GM19043 (cell line): ENCODE data around the gene IQSEC1.
"Not testable (repeated sequence)": the region's sequence is repeated elsewhere in the genome, so short reads cannot be mapped to it uniquely, and the experiment has no call there.

Experiments
- ATAC-seq: cut with Tn5 transposase; IDR thresholded peaks from one replicate; pipeline ENCODE4 v1.9.1; 2021; ENCODE audit warnings: low read depth; ENCODE audit not compliant: unreplicated experiment

Gene IQSEC1

DNA sequence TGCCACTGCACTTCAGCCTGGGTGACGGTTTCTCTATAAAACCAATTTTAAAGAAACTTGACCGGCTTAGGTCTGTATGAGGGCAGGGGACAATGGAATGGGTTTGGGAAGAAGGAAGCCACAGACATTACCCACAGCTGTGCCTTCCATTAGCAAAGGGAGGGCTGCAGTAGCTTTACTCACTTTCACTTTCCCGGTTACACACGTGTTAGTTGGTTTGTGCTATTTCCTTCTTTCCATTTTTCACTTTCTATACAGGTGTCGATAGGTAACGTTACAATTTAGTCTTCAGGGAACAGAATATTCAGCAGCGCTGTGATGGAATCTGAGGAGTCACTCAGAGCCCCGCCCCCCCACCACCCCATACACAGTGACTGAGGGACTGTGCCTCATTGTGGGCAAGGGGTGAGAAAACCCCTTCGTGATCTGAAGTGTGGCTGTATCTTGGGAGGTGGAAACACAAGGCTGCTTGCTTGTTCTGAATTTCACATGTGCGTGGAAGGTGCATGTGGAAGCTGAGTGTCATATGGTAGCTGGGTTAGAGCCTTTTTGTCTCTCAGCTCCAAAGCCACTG is 187.0 kb downstream of the IQSEC1 start:
- peak; percentile 44 for ATAC-seq

DNA sequence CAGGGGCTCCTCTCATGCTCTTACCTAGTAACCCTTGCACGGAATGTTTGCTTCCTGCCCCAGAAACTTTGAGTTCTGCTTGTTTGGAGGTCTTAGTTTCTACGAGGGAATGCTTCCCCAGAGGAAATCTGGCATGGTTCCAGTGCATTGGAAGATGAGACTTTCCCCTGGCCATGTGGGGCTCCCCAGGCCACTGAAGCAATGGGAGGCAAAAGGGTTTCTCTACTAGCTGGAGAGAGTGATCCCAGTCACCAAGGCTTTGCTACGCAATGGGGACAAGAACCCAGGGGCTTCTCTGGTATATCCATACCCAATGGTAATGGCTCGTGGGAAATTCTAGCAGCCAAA is 187.7 kb downstream of the IQSEC1 start:
- ATAC-seq, result no peak

DNA sequence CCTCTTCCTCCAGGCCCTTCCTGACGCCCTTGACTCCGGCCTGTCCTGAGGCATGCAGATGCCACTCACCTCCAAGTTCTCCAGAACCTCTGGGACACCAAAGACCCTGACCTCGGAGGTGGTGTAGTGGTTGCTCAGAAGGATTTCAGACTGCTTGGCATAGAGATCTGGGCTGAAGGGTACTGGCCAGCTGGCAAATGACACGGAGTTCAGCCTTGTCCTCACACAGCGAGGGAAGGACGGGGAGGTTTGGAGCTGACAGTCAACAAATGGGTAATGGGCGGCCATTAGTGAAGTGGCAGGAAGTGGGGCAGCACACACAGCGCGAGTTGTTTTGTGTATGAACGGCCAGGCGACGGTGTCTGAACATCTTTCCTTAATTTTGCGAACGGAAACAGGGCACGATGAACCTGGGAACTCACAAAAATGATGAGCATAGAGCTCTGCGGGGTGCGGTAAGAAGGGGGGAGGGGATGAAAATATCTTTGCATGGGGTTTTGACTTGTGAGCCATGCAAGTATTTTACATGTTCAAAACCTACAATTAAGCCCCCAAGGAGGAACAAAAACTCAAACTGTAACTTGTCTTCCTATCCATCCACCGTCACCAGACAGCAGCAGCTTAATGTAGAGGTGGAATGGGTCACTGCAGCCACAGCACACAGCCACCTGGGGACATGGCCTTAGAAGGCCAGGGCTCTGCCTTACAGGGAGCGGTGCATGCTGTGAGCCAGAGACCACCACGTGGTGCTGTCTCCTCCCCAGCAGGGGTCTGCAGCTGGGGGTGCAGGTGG is 188.2 kb downstream of the IQSEC1 start:
- no peak for ATAC-seq

DNA sequence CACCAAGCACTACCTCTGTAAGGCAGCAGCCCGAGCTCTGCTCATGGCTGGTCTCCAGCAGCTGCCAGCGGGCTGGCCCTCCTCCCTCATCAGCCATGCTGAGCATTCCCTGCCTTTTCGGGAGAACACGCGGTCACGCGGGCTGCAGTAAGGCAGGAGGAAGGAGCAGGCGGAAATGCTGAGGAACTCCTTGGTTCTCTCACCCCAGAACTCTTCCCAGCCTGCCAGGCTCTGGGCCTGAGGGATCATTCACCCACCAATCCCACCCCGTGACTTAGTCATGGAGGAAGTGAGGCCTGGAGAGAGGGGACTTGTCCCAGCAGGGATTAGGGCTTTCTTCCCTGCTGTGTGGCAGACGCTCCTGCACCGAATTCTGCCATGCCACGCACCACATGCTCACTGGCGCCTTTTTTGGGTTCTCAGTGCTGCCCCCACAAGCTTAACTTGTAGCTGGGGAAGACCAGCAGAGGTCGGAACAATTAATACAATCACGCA is 189.0 kb downstream of the IQSEC1 start:
- ATAC-seq, result no peak

DNA sequence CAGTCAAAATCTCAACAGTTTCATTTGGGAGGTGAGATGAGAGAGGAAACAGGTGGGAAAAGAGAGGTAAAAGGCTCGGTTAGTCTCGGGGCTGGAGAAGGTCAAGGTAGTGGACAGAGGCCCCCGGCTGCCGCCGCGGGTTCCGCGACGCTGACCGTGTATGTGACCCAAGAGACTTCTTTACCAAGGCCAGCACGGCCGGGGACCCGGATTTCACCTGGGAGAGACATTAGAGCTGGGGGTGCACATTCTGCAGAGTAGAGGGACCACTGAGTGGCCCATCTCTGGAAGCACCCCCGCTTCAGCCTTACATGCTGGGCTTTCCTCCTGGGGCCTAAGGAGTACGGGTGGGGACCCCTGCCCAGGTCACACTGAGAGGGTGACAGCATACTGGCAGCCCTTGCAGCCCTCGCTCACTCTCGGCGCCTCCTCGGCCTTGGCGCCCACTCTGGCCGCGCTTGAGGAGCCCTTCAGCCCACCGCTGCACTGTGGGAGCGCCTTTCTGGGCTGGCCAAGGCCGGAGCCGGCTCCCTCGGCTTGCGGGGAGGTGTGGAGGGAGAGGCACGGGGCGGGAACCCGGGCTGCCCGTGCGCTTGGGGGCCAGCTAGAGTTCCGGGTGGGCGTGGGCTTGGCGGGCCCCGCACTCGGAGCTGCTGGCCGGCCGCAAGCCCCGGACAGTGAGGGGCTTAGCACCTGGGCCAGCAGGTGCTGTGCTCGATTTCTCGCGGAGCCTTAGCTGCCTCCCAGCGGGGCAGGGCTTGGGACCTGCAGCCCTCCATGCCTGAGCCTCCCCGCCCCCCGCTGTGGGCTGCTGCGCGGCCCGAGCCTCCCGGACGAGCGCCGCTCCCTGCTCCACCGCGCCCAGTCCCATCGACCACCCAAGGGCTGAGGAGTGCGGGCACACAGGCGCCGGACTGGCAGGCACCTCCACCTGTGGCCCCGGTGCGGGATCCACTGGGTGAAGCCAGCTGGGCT is 190.6 kb downstream of the IQSEC1 start:
- ATAC-seq, result no peak

DNA sequence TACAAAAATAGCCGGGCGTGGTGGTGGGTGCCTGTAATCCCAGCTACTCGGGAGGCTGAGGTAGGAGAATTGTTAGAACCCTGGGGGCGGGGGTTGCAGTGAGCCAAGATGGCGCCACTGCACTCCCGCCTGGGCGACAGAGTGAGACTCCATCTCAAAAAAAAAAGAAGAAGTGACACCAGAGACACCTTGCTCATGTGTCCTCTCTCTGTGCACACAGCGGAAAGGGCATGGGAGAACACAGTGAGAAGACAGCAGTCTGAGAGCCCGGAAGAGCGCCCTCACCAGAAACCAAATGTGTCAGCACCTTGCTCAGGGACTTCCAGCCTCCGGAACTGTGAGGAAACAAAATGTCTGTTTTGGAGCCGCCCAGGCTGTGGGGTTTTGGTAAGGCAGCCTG is 191.4 kb downstream of the IQSEC1 start:
- ATAC-seq, result peak; percentile 47

DNA sequence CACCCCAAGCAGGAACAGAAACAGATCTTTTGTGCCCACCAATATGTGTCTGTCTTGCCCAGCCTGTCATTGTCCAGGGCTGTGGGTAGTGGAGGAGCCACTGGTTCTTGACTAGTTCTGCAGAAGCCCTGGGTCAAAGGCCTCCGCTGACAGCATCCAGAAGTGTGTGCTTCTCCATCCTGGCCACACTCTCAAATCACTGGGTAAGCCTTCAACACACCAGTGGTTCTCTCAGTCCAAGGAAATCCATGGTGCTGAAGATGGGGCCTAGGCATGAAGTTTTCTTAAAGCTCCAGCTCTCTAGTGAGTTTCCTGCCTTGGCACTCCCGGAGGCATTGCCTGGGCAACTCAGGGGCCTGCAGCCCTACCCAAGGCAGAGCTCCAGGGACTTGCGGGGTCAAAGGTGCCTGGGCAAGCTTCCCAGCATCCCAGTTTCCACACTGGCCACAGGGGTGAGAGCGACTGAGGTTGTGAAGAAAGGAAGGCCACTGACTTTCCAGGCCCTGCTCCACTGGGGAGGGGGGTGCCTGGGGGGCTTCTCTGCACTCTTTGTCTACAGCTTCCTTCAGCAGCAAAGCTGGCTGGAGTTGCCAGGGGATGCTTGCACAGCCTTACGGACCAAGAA is 193.9 kb downstream of the IQSEC1 start:
- ATAC-seq, result no peak

DNA sequence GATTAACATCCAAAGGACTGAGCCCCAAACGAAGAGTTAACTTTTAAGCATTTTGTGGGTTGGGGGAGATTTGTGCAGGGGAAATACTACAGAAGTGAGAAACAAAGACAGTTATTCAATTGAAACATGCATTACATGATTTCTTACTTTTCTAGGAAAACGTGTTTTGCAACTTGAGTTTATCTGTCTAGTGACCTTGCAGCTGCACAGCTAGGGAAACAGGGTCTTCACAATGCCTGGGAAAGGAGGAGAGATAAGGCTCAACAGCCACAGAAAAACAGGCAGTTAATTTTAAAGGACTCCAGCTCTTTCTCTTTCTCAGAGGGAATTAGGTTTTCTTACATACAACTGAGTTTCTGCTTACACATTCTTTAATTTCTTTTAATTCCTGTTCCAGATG is 194.5 kb downstream of the IQSEC1 start:
- not testable (repeated sequence) for ATAC-seq

DNA sequence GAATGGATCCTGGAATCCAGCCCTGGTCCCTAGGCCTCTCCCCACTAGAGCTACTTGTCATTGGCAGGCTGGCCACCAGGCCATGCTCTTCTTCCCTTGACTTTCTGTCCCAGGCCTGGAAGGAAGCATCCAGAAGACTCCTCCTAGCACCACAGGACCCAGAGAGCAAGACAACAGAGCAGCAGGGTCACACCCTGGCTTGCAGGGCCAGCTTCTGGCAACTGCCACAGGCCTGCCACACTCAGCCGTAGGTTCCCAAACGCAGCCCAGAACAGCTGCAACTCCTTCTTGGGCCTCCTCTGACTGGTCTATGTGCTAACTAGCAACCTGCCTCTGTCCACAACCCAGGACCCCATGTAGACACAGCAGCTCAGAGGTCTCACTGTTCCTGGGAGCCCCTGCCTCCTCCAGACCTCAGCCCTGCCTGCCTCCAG is 195.1 kb downstream of the IQSEC1 start:
- ATAC-seq, result no peak

DNA sequence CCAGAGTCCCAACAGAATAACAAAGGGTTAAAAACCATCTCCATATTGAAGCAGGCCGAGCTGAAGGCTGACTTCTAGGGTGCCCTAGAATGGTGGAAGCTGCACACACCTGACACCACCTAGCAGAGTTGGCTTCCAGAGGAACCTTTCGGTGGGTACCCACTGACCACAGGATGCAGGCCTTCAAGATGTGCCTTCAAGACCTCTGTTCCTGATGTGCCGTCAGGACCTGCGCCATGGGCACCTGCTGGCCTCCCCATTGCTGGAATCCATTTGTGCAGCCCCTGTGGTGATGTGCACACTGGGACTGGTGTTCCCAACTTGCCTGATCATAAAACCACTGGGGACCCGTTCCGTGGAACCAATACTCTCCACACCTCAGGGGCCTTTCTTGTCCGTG is 196.2 kb downstream of the IQSEC1 start:
- ATAC-seq, result no peak

DNA sequence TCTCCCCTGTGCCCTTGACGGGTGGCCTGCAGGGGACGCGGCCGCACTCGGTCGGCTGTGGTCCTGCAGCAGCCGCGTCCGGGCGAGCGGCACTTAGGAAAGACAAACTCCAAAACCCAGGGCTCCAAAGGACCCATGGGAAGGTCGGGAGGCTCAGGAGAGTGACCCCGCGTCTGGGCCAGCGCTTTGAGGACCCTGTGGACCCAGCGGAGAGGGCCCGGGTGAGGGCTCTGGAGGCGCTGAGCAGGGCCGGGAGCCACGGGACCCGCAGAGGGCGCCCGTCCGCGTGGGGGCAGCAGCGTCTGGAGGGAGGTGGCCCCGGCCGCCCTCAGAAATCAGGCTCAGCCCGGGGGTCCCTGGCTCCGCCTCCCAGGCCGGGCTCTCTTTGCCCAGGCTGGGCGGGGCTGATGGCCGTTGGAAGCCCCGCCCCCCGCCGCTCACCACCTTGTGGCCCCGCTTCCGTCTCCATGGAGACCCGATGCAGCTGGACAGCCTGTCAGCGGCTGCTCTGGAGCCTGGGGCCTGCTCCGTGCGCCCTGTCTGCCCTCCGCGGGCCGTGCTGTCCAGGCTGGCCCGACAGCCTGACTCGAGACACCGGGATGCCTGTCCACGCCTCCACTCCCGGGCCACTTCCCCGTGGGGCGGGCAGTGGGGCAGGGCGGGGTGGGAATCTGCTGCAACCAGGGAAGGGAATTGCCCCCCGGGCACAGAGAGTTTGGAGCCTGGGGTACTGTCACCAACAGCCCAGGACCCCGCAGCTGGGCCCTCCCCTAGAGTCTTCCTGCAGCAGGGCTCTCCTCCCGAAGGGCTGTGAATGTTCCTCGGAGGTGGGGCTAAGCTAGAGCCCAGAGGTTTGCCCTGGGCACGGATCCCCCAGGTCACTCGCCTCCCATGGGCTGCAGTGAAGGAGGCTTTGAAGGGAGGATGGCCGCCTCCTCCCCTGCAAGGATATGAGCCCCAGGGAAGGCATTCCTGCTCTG is 197.1 kb downstream of the IQSEC1 start:
- ATAC-seq, result peak; percentile 68

DNA sequence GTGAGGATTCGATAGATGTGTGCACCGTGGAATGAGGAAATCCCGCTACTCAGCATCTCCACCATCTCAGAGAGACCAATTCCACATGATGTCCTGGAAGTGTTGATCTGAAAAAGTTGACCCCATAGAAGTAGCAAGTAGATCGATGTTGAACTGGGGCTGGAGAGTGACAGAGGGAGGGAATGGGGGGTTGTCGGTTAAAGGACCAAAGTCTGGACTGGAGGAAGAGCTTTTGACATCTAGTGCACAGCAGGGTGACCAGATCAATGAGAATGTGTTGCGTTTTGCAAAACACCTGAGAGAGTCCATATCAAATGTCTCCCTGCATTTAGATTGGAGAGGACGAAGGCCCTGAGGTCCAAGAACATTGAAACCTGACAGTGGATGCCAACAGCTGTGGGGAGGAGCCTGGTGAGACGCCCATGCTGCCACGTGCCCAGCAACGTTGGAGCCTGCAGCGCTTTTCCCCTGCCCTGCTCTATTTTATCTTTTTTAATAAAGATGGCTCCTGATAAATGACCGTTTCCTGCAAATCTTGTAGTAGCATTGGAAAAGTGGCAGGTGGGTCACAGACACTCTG is 201.7 kb downstream of the IQSEC1 start:
- ATAC-seq, result no peak

DNA sequence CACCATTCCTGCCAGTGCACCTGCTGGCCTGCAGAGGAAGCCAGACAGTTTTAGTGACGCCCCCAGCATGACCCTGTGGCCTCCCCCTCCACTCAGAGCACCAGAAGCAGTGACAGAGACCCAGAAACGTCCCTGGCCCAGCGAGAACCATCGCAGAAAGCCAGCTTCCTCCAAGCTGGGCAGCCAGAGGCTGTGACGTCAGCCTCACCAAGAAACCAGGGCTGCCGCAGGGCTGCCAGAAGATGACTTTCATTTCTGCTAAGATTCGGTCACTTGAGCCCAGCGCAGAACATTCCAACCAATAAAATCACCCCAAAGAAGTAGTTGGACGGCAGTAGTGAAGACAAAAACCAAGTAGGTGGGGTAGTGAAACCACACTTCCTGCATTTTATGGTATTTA is 202.3 kb downstream of the IQSEC1 start:
- ATAC-seq, result no peak

DNA sequence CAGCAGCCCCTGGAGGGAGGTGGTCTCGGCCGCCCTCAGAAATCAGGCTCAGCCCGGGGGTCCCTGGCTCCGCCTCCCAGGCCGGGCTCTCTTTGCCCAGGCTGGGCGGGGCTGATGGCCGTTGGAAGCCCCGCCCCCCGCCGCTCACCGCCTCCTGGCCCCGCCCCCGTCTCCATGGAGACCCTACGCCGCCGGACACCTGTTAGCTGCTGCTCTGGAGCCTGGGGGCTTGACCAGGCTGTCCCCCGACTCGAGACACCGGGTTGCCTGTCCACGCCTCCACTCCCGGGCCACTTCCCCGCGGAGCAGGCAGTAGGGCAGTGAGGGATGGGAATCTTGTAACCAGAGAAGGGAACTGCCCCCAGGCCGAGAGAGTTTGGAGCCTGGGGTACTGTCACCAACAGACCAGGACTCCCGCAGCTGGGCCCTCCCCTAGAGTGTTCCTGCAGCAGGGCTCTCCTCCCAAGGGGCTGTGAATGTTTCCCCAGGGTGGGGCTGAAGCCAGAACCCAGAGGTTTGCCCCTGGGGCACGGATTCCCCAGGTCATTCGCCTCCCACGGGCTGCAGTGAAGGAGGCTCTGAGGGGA is 204.1 kb downstream of the IQSEC1 start:
- peak; percentile 54 for ATAC-seq

DNA sequence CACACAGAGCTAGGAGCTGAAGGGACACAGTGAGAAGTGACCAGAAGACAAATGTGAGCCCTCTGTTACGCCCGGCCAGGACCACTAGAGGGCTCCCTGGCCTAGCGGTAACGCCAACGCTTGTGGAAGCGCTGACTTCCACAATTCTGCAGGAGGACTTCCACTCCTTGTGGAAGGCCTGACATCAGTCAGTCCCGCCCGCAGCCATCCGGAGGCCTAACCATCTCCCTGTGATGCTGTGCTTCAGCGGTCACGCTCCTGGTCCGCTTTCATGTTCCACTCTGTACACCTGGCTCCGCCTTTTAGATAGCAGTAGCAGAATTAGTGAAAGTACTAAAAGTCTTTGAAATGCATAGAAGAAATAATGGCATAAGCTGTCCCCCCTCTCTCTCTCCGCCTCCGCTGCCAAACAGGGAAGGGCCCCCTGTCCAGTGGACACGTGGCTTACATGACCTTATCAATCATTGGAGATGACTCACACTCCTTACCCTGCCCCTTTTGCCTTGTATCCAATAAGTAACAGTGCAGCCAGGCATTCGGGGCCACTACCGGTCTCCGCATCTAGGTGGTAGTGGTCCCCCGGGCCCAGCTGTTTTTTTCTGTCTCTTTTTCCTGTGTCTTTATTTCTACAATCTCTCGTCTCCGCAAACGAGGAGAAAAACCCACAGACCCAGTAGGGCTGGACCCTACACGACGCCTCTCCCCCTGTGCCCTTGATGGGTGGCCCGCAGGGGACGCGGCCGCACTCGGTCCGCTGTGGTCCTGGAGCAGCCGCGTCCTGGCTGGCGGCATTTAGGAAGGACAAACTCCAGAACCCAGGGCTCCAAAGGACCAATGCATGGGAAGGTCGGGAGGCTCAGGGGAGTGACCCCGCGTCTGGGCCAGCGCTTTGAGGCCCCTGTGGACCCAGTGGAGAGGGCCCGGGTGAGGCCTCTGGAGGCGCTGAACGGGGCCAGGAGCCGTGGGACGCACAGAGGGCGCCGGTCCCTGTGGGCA is 204.9 kb downstream of the IQSEC1 start:
- peak; percentile 33 for ATAC-seq

DNA sequence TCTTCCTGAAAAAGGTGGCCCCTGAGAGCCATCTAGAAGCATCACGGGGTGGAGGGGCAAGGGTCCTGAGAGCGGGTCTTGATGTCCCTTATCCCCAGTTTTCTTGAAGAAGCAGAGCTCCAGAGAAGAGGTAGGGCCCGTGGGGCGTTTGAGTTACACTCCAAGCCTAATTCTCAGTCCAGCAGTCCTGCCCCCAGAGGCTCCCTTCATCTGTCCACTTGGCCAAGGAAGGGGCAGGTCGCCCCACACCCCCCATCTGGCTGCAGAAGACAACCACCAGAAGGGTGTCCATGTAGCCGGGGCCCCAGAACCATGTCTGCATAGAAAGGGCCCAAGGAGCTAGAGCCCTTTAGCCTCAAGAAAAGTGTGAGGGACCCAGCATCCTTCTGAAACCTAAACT is 206.4 kb downstream of the IQSEC1 start:
- no peak for ATAC-seq

DNA sequence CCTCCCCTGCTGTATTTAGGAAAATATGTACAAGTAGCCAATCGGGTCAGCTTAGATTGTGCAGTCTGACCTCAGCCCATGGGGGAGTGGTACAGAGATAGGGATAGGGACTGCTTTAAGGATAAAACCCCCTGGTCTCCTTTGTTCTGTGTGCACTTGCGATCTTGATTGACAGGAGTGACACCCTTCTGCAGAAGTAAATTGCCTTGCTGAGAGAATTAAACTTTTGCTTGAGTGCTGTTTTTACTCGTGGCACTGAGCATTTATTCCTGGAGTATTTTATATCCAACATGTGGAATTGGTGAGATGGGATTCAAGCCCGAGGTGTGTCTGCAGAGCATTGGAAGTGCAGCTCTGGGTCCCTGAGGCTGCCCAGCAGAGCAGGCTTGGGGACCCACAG is 208.0 kb downstream of the IQSEC1 start:
- no peak for ATAC-seq

DNA sequence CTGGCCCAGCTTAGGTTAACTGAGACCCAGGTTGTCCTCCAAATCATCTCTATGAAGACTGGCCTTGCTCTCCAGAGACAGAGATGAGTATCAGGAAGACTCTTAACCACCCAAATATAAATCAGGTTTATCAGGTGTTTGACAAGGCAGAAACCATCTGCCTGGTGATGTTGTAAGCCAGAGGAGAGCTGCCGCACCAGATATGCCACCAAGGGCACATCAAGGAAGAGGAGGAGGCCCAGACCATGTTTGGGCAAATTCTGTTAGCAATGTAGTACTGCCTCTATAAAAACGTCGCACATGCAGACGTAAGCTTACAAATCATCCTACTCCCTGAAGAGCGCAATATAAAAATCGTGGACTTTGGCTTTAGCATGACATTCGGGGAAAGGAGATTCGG is 210.8 kb downstream of the IQSEC1 start:
- no peak for ATAC-seq
